ENCODE data around the gene MMP20.

Gene MMP20

GRCh38 chr11:102572554-102573220 is 52.4 kb downstream of the MMP20 start:
- Histone ChIP-seq H3K36me3 (ENCODE audit: control insufficient read depth in 2 of 2, insufficient read depth in 1 of 2, low read length in 2 of 2) (no peaks in the 10 kb centered on the region), H3K4me3 (ENCODE audit: low read depth, low read length) (no peak overlapping the region), H3K4me1 (ENCODE audit: control insufficient read depth, insufficient read depth, low read length) (no peaks in the 10 kb centered on the region), H3K9me3 (ENCODE audit: control insufficient read depth, insufficient read depth, low read depth, low read length) (no peaks in the 10 kb centered on the region), H3K27ac (ENCODE audit: extremely low read depth, low read depth, low read length) (no peak overlapping the region)
- ChIA-PET CTCF (interaction anchor here (0.7 kb wide), 1 partner anchor 279 kb away, joined by 3 read pairs; no protein-coding TSS in a partner anchor), POLR2A (no interaction called here)
- TF ChIP-seq, protein P1, sequence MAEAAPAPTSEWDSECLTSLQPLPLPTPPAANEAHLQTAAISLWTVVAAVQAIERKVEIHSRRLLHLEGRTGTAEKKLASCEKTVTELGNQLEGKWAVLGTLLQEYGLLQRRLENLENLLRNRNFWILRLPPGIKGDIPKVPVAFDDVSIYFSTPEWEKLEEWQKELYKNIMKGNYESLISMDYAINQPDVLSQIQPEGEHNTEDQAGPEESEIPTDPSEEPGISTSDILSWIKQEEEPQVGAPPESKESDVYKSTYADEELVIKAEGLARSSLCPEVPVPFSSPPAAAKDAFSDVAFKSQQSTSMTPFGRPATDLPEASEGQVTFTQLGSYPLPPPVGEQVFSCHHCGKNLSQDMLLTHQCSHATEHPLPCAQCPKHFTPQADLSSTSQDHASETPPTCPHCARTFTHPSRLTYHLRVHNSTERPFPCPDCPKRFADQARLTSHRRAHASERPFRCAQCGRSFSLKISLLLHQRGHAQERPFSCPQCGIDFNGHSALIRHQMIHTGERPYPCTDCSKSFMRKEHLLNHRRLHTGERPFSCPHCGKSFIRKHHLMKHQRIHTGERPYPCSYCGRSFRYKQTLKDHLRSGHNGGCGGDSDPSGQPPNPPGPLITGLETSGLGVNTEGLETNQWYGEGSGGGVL (tag by site-specific recombination; IDR thresholded peaks at IDR 0.05), result no peak
- TF ChIP-seq OVOL3 (tag by site-specific recombination; IDR thresholded peaks at IDR 0.05) (no peak), PRDM10 (tag by site-specific recombination; IDR thresholded peaks at IDR 0.05) (no peak), KLF7 (tag by site-specific recombination; IDR thresholded peaks at IDR 0.05; ENCODE audit: borderline replicate concordance) (no peak), ZNF837 (tag by site-specific recombination; IDR thresholded peaks at IDR 0.05) (no peak), ZNF302 (tag by site-specific recombination; IDR thresholded peaks at IDR 0.05; ENCODE audit: low read depth) (no peak), ZEB2 (tag by site-specific recombination; IDR thresholded peaks at IDR 0.05) (no peak), ZSCAN18 (tag by site-specific recombination; IDR thresholded peaks at IDR 0.05) (no peak), GLIS1 (tag by site-specific recombination; IDR thresholded peaks at IDR 0.05) (no peak), ZXDB (tag by site-specific recombination; IDR thresholded peaks at IDR 0.05) (no peak), SP3 (tag by site-specific recombination; IDR thresholded peaks at IDR 0.05) (no peak), KLF17 (tag by site-specific recombination; IDR thresholded peaks at IDR 0.05) (no peak), ZNF654 (tag by site-specific recombination; IDR thresholded peaks at IDR 0.05; ENCODE audit: low read depth) (no peak), ZNF169 (tag by site-specific recombination; IDR thresholded peaks at IDR 0.05) (no peak), ZNF114 (tag by site-specific recombination; IDR thresholded peaks at IDR 0.05) (no peak), ZNF658 (tag by site-specific recombination; IDR thresholded peaks at IDR 0.05) (no peak), ZBTB1 (tag by site-specific recombination; IDR thresholded peaks at IDR 0.05) (no peak)
- TF ChIP-seq, protein P2, sequence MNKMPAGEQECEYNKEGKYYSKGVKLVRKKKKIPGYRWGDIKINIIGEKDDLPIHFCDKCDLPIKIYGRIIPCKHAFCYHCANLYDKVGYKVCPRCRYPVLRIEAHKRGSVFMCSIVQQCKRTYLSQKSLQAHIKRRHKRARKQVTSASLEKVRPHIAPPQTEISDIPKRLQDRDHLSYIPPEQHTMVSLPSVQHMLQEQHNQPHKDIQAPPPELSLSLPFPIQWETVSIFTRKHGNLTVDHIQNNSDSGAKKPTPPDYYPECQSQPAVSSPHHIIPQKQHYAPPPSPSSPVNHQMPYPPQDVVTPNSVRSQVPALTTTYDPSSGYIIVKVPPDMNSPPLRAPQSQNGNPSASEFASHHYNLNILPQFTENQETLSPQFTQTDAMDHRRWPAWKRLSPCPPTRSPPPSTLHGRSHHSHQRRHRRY (tag by site-specific recombination; IDR thresholded peaks at IDR 0.05), result no peak
- TF ChIP-seq, protein P3, sequence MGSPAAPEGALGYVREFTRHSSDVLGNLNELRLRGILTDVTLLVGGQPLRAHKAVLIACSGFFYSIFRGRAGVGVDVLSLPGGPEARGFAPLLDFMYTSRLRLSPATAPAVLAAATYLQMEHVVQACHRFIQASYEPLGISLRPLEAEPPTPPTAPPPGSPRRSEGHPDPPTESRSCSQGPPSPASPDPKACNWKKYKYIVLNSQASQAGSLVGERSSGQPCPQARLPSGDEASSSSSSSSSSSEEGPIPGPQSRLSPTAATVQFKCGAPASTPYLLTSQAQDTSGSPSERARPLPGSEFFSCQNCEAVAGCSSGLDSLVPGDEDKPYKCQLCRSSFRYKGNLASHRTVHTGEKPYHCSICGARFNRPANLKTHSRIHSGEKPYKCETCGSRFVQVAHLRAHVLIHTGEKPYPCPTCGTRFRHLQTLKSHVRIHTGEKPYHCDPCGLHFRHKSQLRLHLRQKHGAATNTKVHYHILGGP (tag by site-specific recombination; IDR thresholded peaks at IDR 0.05), result no peak

All from HEK293 (cell line).